Measurements from ENCODE around the gene SLC7A1.

- TF ChIP-seq CTCF (IDR thresholded peaks at IDR 0.05) = no peak
- no peak for TF ChIP-seq POLR2A (IDR thresholded peaks at IDR 0.05)
Measured at GRCh38 chr13:29540799-29541198, 54.7 kb downstream of the SLC7A1 start.

All from suprapubic skin (tissue), 3 donors.